Adrenal gland (tissue), 12 donors: ENCODE measurements around the gene MCEE. TPM values are rescaled to one million over a fixed set of nuclear protein-coding genes. Genes with fewer than 3 reads are reported as not detected.
A peak's percentile ranks its signal among the peaks of the same experiment; 100 is the strongest.

ENCODE experiments used
- DNase-seq, 7 donors: peaks; one replicate each; pipeline ENCODE4 v3.0.0-alpha.2; 2019 to 2020
- H3K27ac ChIP-seq, 5 donors: fragments of 200-600 bp; sonication (generic) in 4 of 5; 1 replicate in 3 of 5; 2 replicates in 2 of 5; pipeline versions ENCODE4 v1.5.1 to v1.8.0; 2016 to 2020; ENCODE audit warnings: mild to moderate bottlenecking in 1 of 5
- H3K27me3 ChIP-seq: fragments of 200-600 bp; 2 replicates; pipeline ENCODE4 v1.8.0; 2021
- H3K36me3 ChIP-seq, 2 donors: fragments of 200-600 bp; replicated peaks in 1 of 2; 1 replicate in 1 of 2; 2 replicates in 1 of 2; pipeline versions ENCODE4 v1.5.1 to v1.8.0; 2018 to 2022
- H3K4me1 ChIP-seq, 2 donors: fragments of 200-600 bp; replicated peaks in 1 of 2; 1 replicate in 1 of 2; 2 replicates in 1 of 2; pipeline versions ENCODE4 v1.5.1 to v1.8.0; 2018 to 2021
- H3K4me3 ChIP-seq, 4 donors: fragments of 200-600 bp; sonication (generic) in 3 of 4; one replicate each; pipeline ENCODE4 v1.5.1; 2016 to 2018
- H3K9me3 ChIP-seq, 3 donors: fragments of 200-600 bp; sonication (generic) in 1 of 3; replicated peaks in 1 of 3; 1 replicate in 2 of 3; 2 replicates in 1 of 3; pipeline versions ENCODE4 v1.5.1 to v1.8.0; 2016 to 2021
- CTCF ChIP-seq, 6 experiments: fragments of 450-650 bp in 4 of 6; fragments of 200-600 bp in 2 of 6; sonication (generic) in 1 of 6; IDR thresholded peaks; 1 replicate in 5 of 6; 2 replicates in 1 of 6; pipeline versions ENCODE4 v1.5.1 to v1.8.0; 2016 to 2021; ENCODE audit warnings: antibody characterized with exemption in 6 of 6, mild to moderate bottlenecking in 2 of 6, moderate library complexity in 1 of 6
- POLR2A ChIP-seq, 2 donors: fragments of 450-650 bp; IDR thresholded peaks; one replicate each; pipeline ENCODE4 v1.6.1; 2017; ENCODE audit warnings: antibody characterized with exemption in 2 of 2, mild to moderate bottlenecking in 2 of 2, moderate library complexity in 1 of 2
- WGBS, 4 donors: extraction: QIAGEN DNeasy Blood & Tissue Kit in 2 of 4; methylation state at CpG; one replicate each; pipeline versions ENCODE4 v1.1.5 to v1.1.7; 2013 to 2017; 5-methylcytosine and 5-hydroxymethylcytosine counted together
- intact Hi-C, 2 donors: fragments of 100-400 bp; cut with DNase I; formaldehyde crosslinking; loops; one replicate each; pipeline versions ENCODE4 v1.14.1 to v1.15.0; 2022 to 2023
- polyA plus RNA-seq, 3 donors: library from polyadenylated mRNA; stranded (reverse); fragments of 200-250 nt in 2 of 3; fragments of 350-450 nt in 1 of 3; fragmentation: Illumina TruSeq in 1 of 3; extraction: RNeasy Lipid Tissue Mini Kit (QIAGEN cat#74804) in 1 of 3; gene quantifications; one replicate each; pipeline ENCODE4 v1.2.3, GENCODE V29; 2013 to 2014
- total RNA-seq, 9 donors: library from RNA; depleted of rRNA in 4 of 9; stranded (reverse); fragments of >200 nt in 4 of 9; fragments of 120-200 nt in 1 of 9; fragmentation: NEBNext Ultra II Directional in 1 of 9; extraction: Animal tissue kit (Norgen Biotek cat#: 25700) in 1 of 9; gene quantifications; one replicate each; pipeline versions ENCODE4 v1.1.0 to v1.2.4, GENCODE V29; 2013 to 2023
- donor health status: healthy with polysubstance abuse.
- donor health status: Bipolar disorder and iron deficiency.
- donor health status: DM: yes; HTN: yes; CAD: no.
- donor health status: DM: no; HTN: no; CAD: no.
- donor health status: DM: no; HTN: no; CAD: no.
- donor health status: DM: yes; HTN: yes; CAD: no.

The MCEE gene
- total and polyA plus RNA-seq, 12 donors = 20.1 to 50.7 (median 31.5) TPM

DNA sequence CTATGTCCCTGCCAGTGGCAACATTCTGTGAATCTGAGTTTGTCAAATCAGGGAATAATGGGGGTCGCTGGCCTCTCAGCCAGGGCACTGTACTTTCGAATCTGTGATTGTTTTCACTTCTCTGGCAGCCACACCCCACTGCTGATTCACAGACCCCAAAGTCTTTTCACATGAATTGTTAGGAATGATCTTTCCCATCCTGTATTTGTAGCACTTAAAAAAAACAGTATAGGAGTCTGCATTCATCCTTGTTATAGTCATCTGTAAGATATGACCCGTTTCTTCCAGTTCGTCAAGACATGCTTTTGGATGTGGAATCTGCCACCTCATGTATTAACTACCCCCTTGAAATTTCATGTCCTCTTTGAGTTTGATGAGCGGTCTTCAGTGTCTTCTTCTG, 60.7 kb downstream of the MCEE start:
- no peak for DNase-seq
- Histone ChIP-seq H3K36me3 (peaks cover 0 to 19% of the 10 kb centered on the region in 2 donors), H3K27me3 (no peaks in the 10 kb centered on the region), H3K9me3 (no peaks in the 10 kb centered on the region), H3K4me1 (peaks cover 14 to 37% of the 10 kb centered on the region in 2 donors), H3K4me3 (peak overlapping the region in 2 of 4 donors; percentile 82 to 97), H3K27ac (peak overlapping the region in 2 of 5 donors; percentile 92 to 96)
- no peak for TF ChIP-seq CTCF (IDR thresholded peaks at IDR 0.05)
- no peak for TF ChIP-seq POLR2A (IDR thresholded peaks at IDR 0.05)
- WGBS, 4 donors = 44 to 50% (median 46%) methylated on average over 5 of the region's 5 CpGs
- intact Hi-C loops = no loop called here

- intact Hi-C loops = no loop called here
These were observed 61.6 kb downstream of the MCEE start, which contains the start of gene NAGK for GRCh38 chr2:71068218-71069035. TSS of gene NAGK (plus strand) at chr2:71068648. CDS start at chr2:71068684, 36 bp downstream.

GRCh38 chr2:71067567-71068217, 62.3 kb downstream of the MCEE start:
- Histone ChIP-seq H3K27me3 (no peaks in the 10 kb centered on the region), H3K4me1 (peaks cover 14 to 34% of the 10 kb centered on the region in 2 donors), H3K4me3 (peak overlapping the region; percentile 46 to 97 (median 73)), H3K27ac (peak overlapping the region; percentile 90 to 96 (median 92)), H3K9me3 (no peaks in the 10 kb centered on the region), H3K36me3 (peaks cover 0 to 3% of the 10 kb centered on the region in 2 donors)
- no peak for TF ChIP-seq POLR2A (IDR thresholded peaks at IDR 0.05)
- TF ChIP-seq CTCF (IDR thresholded peaks at IDR 0.05) = peak in 1 of 6 experiments; percentile 16
- intact Hi-C loops = no loop called here
- WGBS, 4 donors = 4 to 21% (median 8%) methylated on average over 9 to 26 of the region's 26 CpGs
- DNase-seq = peak in 2 of 7 donors; percentile 20 to 34

More at GRCh38 chr2:71068218-71069035, 61.6 kb downstream of the MCEE start, which contains the start of gene NAGK:
- peak within 1 kb of the TSS; percentile 90 to 96 (median 92) for H3K27ac ChIP-seq
- H3K4me3 ChIP-seq = peak within 1 kb of the TSS; percentile 46 to 97 (median 73)
- peak; percentile 99 for TF ChIP-seq POLR2A (IDR thresholded peaks at IDR 0.05)
- TF ChIP-seq CTCF (IDR thresholded peaks at IDR 0.05) = peak in 1 of 6 experiments; percentile 11
- H3K36me3 ChIP-seq = peaks cover 0 to 9% of the 10 kb centered on the region in 2 donors
- H3K27me3 ChIP-seq = no peaks in the 10 kb centered on the region
- peaks cover 14 to 37% of the 10 kb centered on the region in 2 donors for H3K4me1 ChIP-seq
- 0% methylated on average over 21 to 66 of the region's 66 CpGs for WGBS, 4 donors
- H3K9me3 ChIP-seq = no peaks in the 10 kb centered on the region
- DNase-seq = peak; percentile 95 to 98 (median 96)

- intact Hi-C loops = no loop called here
- H3K27me3 ChIP-seq = no peaks in the 10 kb centered on the region
- TF ChIP-seq CTCF (IDR thresholded peaks at IDR 0.05) (no peak), POLR2A (IDR thresholded peaks at IDR 0.05) (no peak)
- no peak overlapping the region for H3K4me3 ChIP-seq
- peaks cover 14 to 30% of the 10 kb centered on the region in 2 donors for H3K4me1 ChIP-seq
- no peak overlapping the region for H3K27ac ChIP-seq
- WGBS, 4 donors = 88 to 97% (median 91%) methylated on average over 3 of the region's 3 CpGs
- H3K36me3 ChIP-seq = no peaks in the 10 kb centered on the region
- no peak for DNase-seq
- H3K9me3 ChIP-seq = no peaks in the 10 kb centered on the region
These were observed 63.2 kb downstream of the MCEE start for GRCh38 chr2:71066856-71067255.
